IMR-90 (cell line): ENCODE measurements around the gene ZNF530. TPM values are rescaled to one million over a fixed set of nuclear protein-coding genes. Genes with fewer than 3 reads are reported as not detected.

Experiments used
- ATAC-seq: fragments of 200-7000 bp; cut with Tn5 transposase; 2 replicates; pipeline ENCODE4 v1.9.1; 2020; ENCODE audit warnings: low read depth, mild to moderate bottlenecking, moderate library complexity
- BruUV-seq: library from RNA; stranded (reverse); fragments of 400-500 nt; replicated peaks from 2 replicates; lab custom pipeline; 2021; lab: Mats Ljungman, UMichigan
- CTCF ChIA-PET: fragments of 300-600 bp; formaldehyde crosslinking; extraction: SDS; loops from one replicate; lab custom pipeline; 2021; ENCODE audit warnings: antibody characterized with exemption; lab: Yijun Ruan, JAX
- POLR2A ChIA-PET: fragments of 300-600 bp; sonication (Branson Sonifier 250); formaldehyde crosslinking; loops from one replicate; lab custom pipeline; 2022; ENCODE audit warnings: antibody characterized with exemption; ENCODE audit not compliant: unreplicated experiment; lab: Charles Lee
- DNase-seq: peaks from one replicate; pipeline ENCODE4 v3.0.0; 2013
- H2AFZ ChIP-seq: replicated peaks from 2 replicates; pipeline ENCODE3; 2013; ENCODE audit warnings: low read length, mild to moderate bottlenecking; ENCODE audit not compliant: poor library complexity
- H2AK5ac ChIP-seq: 2 replicates; pipeline ENCODE4 v1.6.1; 2013; ENCODE audit warnings: low read depth, low read length, inconsistent platforms
- H2AK9ac ChIP-seq: replicated peaks from 2 replicates; pipeline ENCODE3; 2013; ENCODE audit warnings: mild to moderate bottlenecking, low read depth, low read length, moderate library complexity; ENCODE audit not compliant: poor library complexity
- H2BK120ac ChIP-seq: 2 replicates; pipeline ENCODE4 v1.6.1; 2013; ENCODE audit warnings: low read depth, low read length, inconsistent platforms
- H2BK15ac ChIP-seq: 3 replicates; pipeline ENCODE4 v1.6.1; 2013; ENCODE audit warnings: low read depth, low read length, inconsistent platforms
- H2BK20ac ChIP-seq: 2 replicates; pipeline ENCODE4 v1.6.1; 2013; ENCODE audit warnings: low read depth, mild to moderate bottlenecking, inconsistent platforms, low read length, moderate library complexity
- H2BK5ac ChIP-seq: 2 replicates; pipeline ENCODE4 v1.6.1; 2013; ENCODE audit warnings: mild to moderate bottlenecking, low read depth, low read length, inconsistent platforms; ENCODE audit not compliant: poor library complexity, severe bottlenecking
- H3K14ac ChIP-seq: replicated peaks from 2 replicates; pipeline ENCODE4 v1.6.1; 2013; ENCODE audit warnings: low read depth, low read length, inconsistent platforms
- H3K18ac ChIP-seq: 2 replicates; pipeline ENCODE4 v1.6.1; 2013; ENCODE audit warnings: low read depth, low read length, control low read depth
- H3K23ac ChIP-seq: 2 replicates; pipeline ENCODE4 v1.6.1; 2013; ENCODE audit warnings: low read depth, low read length, inconsistent platforms
- H3K27ac ChIP-seq: 2 replicates; pipeline ENCODE4 v1.5.1; 2013; ENCODE audit warnings: mild to moderate bottlenecking, control low read depth, low read length; ENCODE audit not compliant: insufficient read depth
- H3K27me3 ChIP-seq: 2 replicates; pipeline ENCODE4 v1.6.1; 2013; ENCODE audit warnings: low read length; ENCODE audit not compliant: control insufficient read depth, insufficient read depth
- H3K36me3 ChIP-seq: 2 replicates; pipeline ENCODE4 v1.6.1; 2013; ENCODE audit warnings: low read length, mixed read lengths; ENCODE audit not compliant: control insufficient read depth, insufficient read depth
- H3K4ac ChIP-seq: 2 replicates; pipeline ENCODE4 v1.6.1; 2013; ENCODE audit warnings: low read depth, low read length, inconsistent platforms
- H3K4me1 ChIP-seq: 2 replicates; pipeline ENCODE4 v1.6.1; 2013; ENCODE audit warnings: low read length, mixed read lengths; ENCODE audit not compliant: control insufficient read depth, insufficient read depth
- H3K4me2 ChIP-seq: 2 replicates; pipeline ENCODE4 v1.6.1; 2013; ENCODE audit warnings: low read depth, mild to moderate bottlenecking, control low read depth, low read length, moderate library complexity
- H3K4me3 ChIP-seq: 2 replicates; pipeline ENCODE4 v1.5.1; 2013; ENCODE audit warnings: low read depth, mild to moderate bottlenecking, control low read depth, low read length, moderate library complexity; ENCODE audit not compliant: insufficient read depth
- H3K56ac ChIP-seq: 2 replicates; pipeline ENCODE4 v1.6.1; 2013; ENCODE audit warnings: low read length, inconsistent platforms; ENCODE audit not compliant: insufficient read depth; ENCODE audit errors: extremely low read depth
- H3K79me1 ChIP-seq, 2 experiments: 2 replicates each; pipeline ENCODE4 v1.6.1; 2013; ENCODE audit warnings: low read length in 2 of 2, inconsistent platforms in 1 of 2, low read depth in 1 of 2
- H3K9ac ChIP-seq: 2 replicates; pipeline ENCODE4 v1.6.1; 2013; ENCODE audit warnings: low read depth, low read length, control low read depth
- H3K9me1 ChIP-seq: 2 replicates; pipeline ENCODE4 v1.6.1; 2013; ENCODE audit warnings: low read length, inconsistent platforms; ENCODE audit not compliant: insufficient read depth
- H3K9me3 ChIP-seq: 2 replicates; pipeline ENCODE4 v1.6.1; 2013; ENCODE audit warnings: low read length; ENCODE audit not compliant: control insufficient read depth, insufficient read depth
- H4K20me1 ChIP-seq: 2 replicates; pipeline ENCODE4 v1.6.1; 2013; ENCODE audit warnings: low read length, inconsistent platforms; ENCODE audit not compliant: insufficient read depth
- H4K5ac ChIP-seq: 2 replicates; pipeline ENCODE4 v1.6.1; 2013; ENCODE audit warnings: mild to moderate bottlenecking, low read depth, low read length, control low read depth
- H4K8ac ChIP-seq, 2 experiments: 2 replicates each; pipeline ENCODE4 v1.6.1; 2013; ENCODE audit warnings: low read depth in 2 of 2, low read length in 2 of 2, control low read depth in 1 of 2, inconsistent platforms in 1 of 2
- H4K91ac ChIP-seq: 2 replicates; pipeline ENCODE4 v1.6.1; 2013; ENCODE audit warnings: low read depth, low read length, inconsistent platforms; ENCODE audit not compliant: insufficient read depth
- BHLHE40 ChIP-seq: fragments of 150-350 bp; IDR thresholded peaks from 2 replicates; pipeline ENCODE4 v1.6.1; 2016; ENCODE audit warnings: mild to moderate bottlenecking, low read depth, low read length
- CHD1 ChIP-seq: IDR thresholded peaks from 2 replicates; pipeline ENCODE4 v1.6.1; 2012; ENCODE audit warnings: low read depth, low read length, improper control_type of control experiment
- MAFK ChIP-seq: IDR thresholded peaks from 2 replicates; pipeline ENCODE4 v1.6.1; 2012; ENCODE audit warnings: low read depth, low read length, improper control_type of control experiment
- MXI1 ChIP-seq: IDR thresholded peaks from 2 replicates; pipeline ENCODE4 v1.6.1; 2012; ENCODE audit warnings: low read depth, mild to moderate bottlenecking, low read length, moderate library complexity, borderline replicate concordance
- NFE2L2 ChIP-seq: fragments of 150-350 bp; IDR thresholded peaks from 2 replicates; pipeline ENCODE4 v1.6.1; 2016; ENCODE audit warnings: low read depth, mild to moderate bottlenecking, low read length
- WGBS, 2 experiments: methylation state at CpG; one replicate each; pipeline versions ENCODE4 v1.1.5 to v1.1.7; 2013; ENCODE audit warnings: missing lambda C conversion rate in 2 of 2; ENCODE audit not compliant: insufficient read length in 1 of 2; ENCODE audit errors: extremely low coverage in 2 of 2; 5-methylcytosine and 5-hydroxymethylcytosine counted together
- dilution Hi-C: fragments of 300-500 bp; cut with HindIII; formaldehyde crosslinking; loops from one replicate; pipeline ENCODE4 v1.14.3; 2018; ENCODE audit warnings: low sequenced_read_pairs; ENCODE audit not compliant: unreplicated experiment
- in situ Hi-C: fragments of 300-500 bp; cut with MboI; formaldehyde crosslinking; loops from 3 replicates; pipeline ENCODE4 v1.14.3; 2019; ENCODE audit warnings: low sequenced_read_pairs, inconsistent platforms, mixed read lengths
- intact Hi-C: fragments of 100-400 bp; cut with micrococcal nuclease; formaldehyde crosslinking; loops from 2 replicates; pipeline ENCODE4 v1.10.0; 2022
- polyA plus RNA-seq, 3 experiments: library from polyadenylated mRNA; depleted of rRNA; stranded (reverse); fragments of >200 nt; gene quantifications; 2 replicates each; pipeline ENCODE4 v1.2.3, GENCODE V29; 2012; ENCODE audit warnings: low replicate concordance in 1 of 3
- total RNA-seq: library from RNA; depleted of rRNA; stranded (reverse); fragments of >200 nt; gene quantifications from 2 replicates; pipeline ENCODE4 v1.2.3, GENCODE V29; 2012
- TF ChIP-seq, protein P1 (sequence below): conservative IDR thresholded peaks from 2 replicates; pipeline ENCODE4 v1.5.1; 2012; ENCODE audit warnings: mild to moderate bottlenecking, low read depth, low read length, improper control_type of control experiment

ZNF530 gene
- total and polyA plus RNA-seq, 2 of the 4 experiments (the other 2 are of a cell fraction): 2.9 to 6.6 TPM

DNA sequence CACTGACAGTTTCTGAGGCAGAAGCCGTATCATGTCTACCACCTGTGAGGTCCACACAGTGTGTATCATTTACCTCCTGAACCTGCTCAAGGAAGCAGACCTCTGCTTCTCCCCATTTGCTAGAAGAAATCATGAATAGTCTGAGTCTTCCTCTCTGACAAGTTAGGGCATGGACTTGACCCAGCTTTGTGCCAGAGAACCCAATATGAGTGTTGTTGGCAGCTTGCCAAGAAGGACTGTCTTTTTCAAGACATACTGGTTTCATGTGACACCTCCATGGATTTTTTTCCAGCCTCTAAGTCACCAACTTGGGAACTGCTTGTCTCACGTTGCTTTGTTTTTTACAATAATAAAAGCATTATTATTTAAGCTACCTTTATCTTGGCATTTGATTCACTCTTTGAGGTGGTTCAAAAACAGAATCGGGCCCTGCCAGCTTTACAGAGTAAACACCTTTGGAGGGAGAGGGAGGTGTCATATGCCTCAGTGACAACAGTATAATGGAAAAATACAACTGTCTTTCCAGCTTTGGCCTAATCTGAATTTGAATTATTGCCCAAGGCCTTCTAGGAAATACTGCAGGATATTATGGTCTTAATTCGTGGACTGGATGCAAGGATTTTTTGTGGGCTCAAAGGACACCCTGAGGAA lies 42.8 kb downstream of the ZNF530 start:
- dilution Hi-C loops: no loop called here
- intact Hi-C loops: no loop called here
- 100% methylated on average over 2 of the region's 4 CpGs; no CpG with 5 or more reads in 1 of the 2 experiments for WGBS, 2 experiments
- no peak overlapping the region for H2BK5ac ChIP-seq
- H3K79me1 ChIP-seq: peaks cover 0 to 3% of the 10 kb centered on the region in 2 experiments; a peak in 3 of 4 replicates
- no peak overlapping the region for H4K91ac ChIP-seq
- H3K56ac ChIP-seq: no peak overlapping the region
- no peak overlapping the region for H3K4ac ChIP-seq
- no peak for DNase-seq
- H2AK9ac ChIP-seq: no peak overlapping the region
- H2BK15ac ChIP-seq: no peak overlapping the region
- H3K4me2 ChIP-seq: no peak overlapping the region
- no peak overlapping the region for H2BK120ac ChIP-seq
- CTCF ChIA-PET: no interaction called here
- in situ Hi-C loops: no loop called here
- H3K36me3 ChIP-seq: peaks cover 33% of the 10 kb centered on the region
- no peaks in the 10 kb centered on the region for H4K20me1 ChIP-seq
- no peak overlapping the region for H2BK20ac ChIP-seq
- H3K14ac ChIP-seq: no peak overlapping the region
- no peaks in the 10 kb centered on the region for H3K4me1 ChIP-seq
- no peak overlapping the region for H3K27ac ChIP-seq
- no peak overlapping the region for H3K4me3 ChIP-seq
- H4K5ac ChIP-seq: no peak overlapping the region
- ATAC-seq: no peak
- BruUV-seq: no TSS peak
- POLR2A ChIA-PET: no interaction called here
- H3K9me1 ChIP-seq: no peaks in the 10 kb centered on the region
- H3K23ac ChIP-seq: no peak overlapping the region
- no peak overlapping the region for H3K9ac ChIP-seq
- TF ChIP-seq MXI1: no peak
- no peak for TF ChIP-seq NFE2L2
- no peak for TF ChIP-seq CHD1
- no peak for TF ChIP-seq MAFK
- TF ChIP-seq, protein P1, sequence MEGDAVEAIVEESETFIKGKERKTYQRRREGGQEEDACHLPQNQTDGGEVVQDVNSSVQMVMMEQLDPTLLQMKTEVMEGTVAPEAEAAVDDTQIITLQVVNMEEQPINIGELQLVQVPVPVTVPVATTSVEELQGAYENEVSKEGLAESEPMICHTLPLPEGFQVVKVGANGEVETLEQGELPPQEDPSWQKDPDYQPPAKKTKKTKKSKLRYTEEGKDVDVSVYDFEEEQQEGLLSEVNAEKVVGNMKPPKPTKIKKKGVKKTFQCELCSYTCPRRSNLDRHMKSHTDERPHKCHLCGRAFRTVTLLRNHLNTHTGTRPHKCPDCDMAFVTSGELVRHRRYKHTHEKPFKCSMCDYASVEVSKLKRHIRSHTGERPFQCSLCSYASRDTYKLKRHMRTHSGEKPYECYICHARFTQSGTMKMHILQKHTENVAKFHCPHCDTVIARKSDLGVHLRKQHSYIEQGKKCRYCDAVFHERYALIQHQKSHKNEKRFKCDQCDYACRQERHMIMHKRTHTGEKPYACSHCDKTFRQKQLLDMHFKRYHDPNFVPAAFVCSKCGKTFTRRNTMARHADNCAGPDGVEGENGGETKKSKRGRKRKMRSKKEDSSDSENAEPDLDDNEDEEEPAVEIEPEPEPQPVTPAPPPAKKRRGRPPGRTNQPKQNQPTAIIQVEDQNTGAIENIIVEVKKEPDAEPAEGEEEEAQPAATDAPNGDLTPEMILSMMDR: no peak
- TF ChIP-seq BHLHE40: no peak
- no peak overlapping the region for H2AFZ ChIP-seq
- no peak overlapping the region for H3K18ac ChIP-seq
- H2AK5ac ChIP-seq: no peak overlapping the region
- no peak overlapping the region for H4K8ac ChIP-seq
- H3K9me3 ChIP-seq: peaks cover 42% of the 10 kb centered on the region
- no peaks in the 10 kb centered on the region for H3K27me3 ChIP-seq
